Neutrophil (primary cell): ENCODE measurements around the gene RALA.

Source experiments
- H3K27ac ChIP-seq: fragments of 200-600 bp; sonication (generic); 2 replicates; pipeline ENCODE4 v1.5.1; 2016; ENCODE audit warnings: mild to moderate bottlenecking, moderate library complexity
- H3K27me3 ChIP-seq: fragments of 200-600 bp; sonication (generic); 2 replicates; pipeline ENCODE4 v1.6.0; 2016; ENCODE audit warnings: mild to moderate bottlenecking
- H3K36me3 ChIP-seq: fragments of 200-600 bp; sonication (generic); 2 replicates; pipeline ENCODE4 v1.5.1; 2017
- H3K4me1 ChIP-seq, 2 experiments: fragments of 200-600 bp in 1 of 2; sonication (generic) in 1 of 2; 1 replicate in 1 of 2; 2 replicates in 1 of 2; pipeline versions ENCODE4 v1.5.1 to v1.6.1; 2013 to 2016; ENCODE audit warnings: low read depth in 1 of 2, low read length in 1 of 2, mild to moderate bottlenecking in 1 of 2, moderate library complexity in 1 of 2; ENCODE audit not compliant: control insufficient read depth in 1 of 2, insufficient read depth in 1 of 2
- H3K4me3 ChIP-seq, 2 experiments: fragments of 200-600 bp in 1 of 2; sonication (generic) in 1 of 2; 1 replicate in 1 of 2; 2 replicates in 1 of 2; pipeline ENCODE4 v1.5.1; 2013 to 2016; ENCODE audit warnings: low read depth in 1 of 2, low read length in 1 of 2, mild to moderate bottlenecking in 1 of 2, moderate library complexity in 1 of 2
- H3K9me3 ChIP-seq: fragments of 200-600 bp; sonication (generic); 2 replicates; pipeline ENCODE4 v1.5.1; 2016
- CTCF ChIP-seq: fragments of 200-600 bp; sonication (generic); IDR thresholded peaks from 2 replicates; pipeline ENCODE4 v1.5.1; 2016; ENCODE audit warnings: antibody characterized with exemption

RALA gene

GRCh38 chr7:39618868-39619267 is 4.5 kb upstream of the RALA start:
- H3K9me3 ChIP-seq: no peaks in the 10 kb centered on the region
- TF ChIP-seq CTCF: no peak

GRCh38 chr7:39620486-39620885 is 2.9 kb upstream of the RALA start:
- Histone ChIP-seq H3K27ac (no peak overlapping the region), H3K4me3 (no peak overlapping the region), H3K36me3 (no peaks in the 10 kb centered on the region), H3K9me3 (no peaks in the 10 kb centered on the region), H3K4me1 (peaks cover 27 to 28% of the 10 kb centered on the region in 2 experiments), H3K27me3 (peaks cover 34% of the 10 kb centered on the region)
- no peak for TF ChIP-seq CTCF

More at GRCh38 chr7:39618868-39619267, 4.5 kb upstream of the RALA start:
- Histone ChIP-seq H3K36me3 (no peaks in the 10 kb centered on the region), H3K4me1 (peaks cover 15 to 17% of the 10 kb centered on the region in 2 experiments), H3K4me3 (no peak overlapping the region), H3K27me3 (peaks cover 46% of the 10 kb centered on the region), H3K27ac (no peak overlapping the region)

- Histone ChIP-seq H3K27me3 (peaks cover 26% of the 10 kb centered on the region), H3K4me3 (no peak overlapping the region), H3K4me1 (peaks cover 27 to 28% of the 10 kb centered on the region in 2 experiments), H3K36me3 (no peaks in the 10 kb centered on the region), H3K9me3 (no peaks in the 10 kb centered on the region), H3K27ac (no peak overlapping the region)
- TF ChIP-seq CTCF: no peak
These were observed 2.1 kb upstream of the RALA start for GRCh38 chr7:39621261-39621660.

GRCh38 chr7:39621784-39622411 is 1.5 kb upstream of the RALA start:
- Histone ChIP-seq H3K27ac (peak overlapping the region; percentile 24), H3K36me3 (no peaks in the 10 kb centered on the region), H3K9me3 (no peaks in the 10 kb centered on the region), H3K4me1 (peaks cover 27 to 28% of the 10 kb centered on the region in 2 experiments), H3K27me3 (peaks cover 19% of the 10 kb centered on the region), H3K4me3 (no peak overlapping the region)
- TF ChIP-seq CTCF: no peak

- H3K27ac ChIP-seq: peak overlapping the region; percentile 90
- H3K4me1 ChIP-seq: peaks cover 27 to 28% of the 10 kb centered on the region in 2 experiments
- H3K9me3 ChIP-seq: no peaks in the 10 kb centered on the region
- no peak for TF ChIP-seq CTCF
- no peaks in the 10 kb centered on the region for H3K36me3 ChIP-seq
- H3K27me3 ChIP-seq: peaks cover 15% of the 10 kb centered on the region
- peak overlapping the region; percentile 71 to 85 for H3K4me3 ChIP-seq
These were observed 763 bp upstream of the RALA start for GRCh38 chr7:39622609-39623008.
